B cell (primary cell): ENCODE results near the gene CEP68. TPM values are rescaled to one million over a fixed set of nuclear protein-coding genes. Genes with fewer than 3 reads are reported as not detected.

Experiments
- ATAC-seq: fragments of 200-7000 bp; cut with Tn5 transposase; one replicate; pipeline ENCODE4 v1.10.0; 2021; ENCODE audit warnings: low read depth, mild to moderate bottlenecking, moderate number of reproducible peaks, moderate library complexity
- CTCF ChIA-PET: fragments of 350-600 bp; sonication (Branson Sonifier 250); formaldehyde crosslinking; loops from one replicate; lab custom pipeline; 2021; ENCODE audit warnings: antibody characterized with exemption, inconsistent platforms; lab: Charles Lee
- POLR2A ChIA-PET: fragments of 350-600 bp; sonication (Branson Sonifier 250); formaldehyde crosslinking; loops from one replicate; lab custom pipeline; 2021; ENCODE audit warnings: antibody characterized with exemption; lab: Charles Lee
- DNase-seq: peaks from one replicate; pipeline ENCODE4 v3.0.0; 2013
- H2AFZ ChIP-seq: 2 replicates; pipeline ENCODE4 v1.6.1; 2012; ENCODE audit warnings: mild to moderate bottlenecking, low read depth, low read length; ENCODE audit not compliant: insufficient read depth, poor library complexity, severe bottlenecking
- H3K27ac ChIP-seq, 2 donors: 1 replicate in 1 of 2; 2 replicates in 1 of 2; pipeline ENCODE4 v1.5.1; 2012 to 2013; ENCODE audit warnings: low read length in 2 of 2, mild to moderate bottlenecking in 2 of 2, moderate library complexity in 1 of 2
- H3K27me3 ChIP-seq, 4 experiments: fragments of 200-600 bp in 1 of 4; sonication (generic) in 1 of 4; replicated peaks in 1 of 4; 1 replicate in 2 of 4; 2 replicates in 2 of 4; pipeline versions ENCODE4 v1.6.1 to v1.7.0; 2013 to 2016; ENCODE audit warnings: low read length in 3 of 4, mild to moderate bottlenecking in 2 of 4, mixed read lengths in 1 of 4, moderate library complexity in 1 of 4; ENCODE audit not compliant: insufficient read depth in 4 of 4, control insufficient read depth in 3 of 4; ENCODE audit errors: control extremely low read depth in 1 of 4
- H3K36me3 ChIP-seq, 2 experiments: replicated peaks in 1 of 2; 1 replicate in 1 of 2; 2 replicates in 1 of 2; pipeline versions ENCODE4 v1.6.1 to v1.7.1; 2013; ENCODE audit warnings: low read length in 1 of 2; ENCODE audit not compliant: insufficient read depth in 2 of 2, control insufficient read depth in 1 of 2; ENCODE audit errors: control extremely low read depth in 1 of 2, extremely low read depth in 1 of 2
- H3K4me1 ChIP-seq, 2 donors: fragments of 200-600 bp in 1 of 2; sonication (generic) in 1 of 2; 1 replicate in 1 of 2; 2 replicates in 1 of 2; pipeline versions ENCODE4 v1.5.1 to v1.6.1; 2013 to 2017; ENCODE audit warnings: low read length in 2 of 2; ENCODE audit not compliant: control insufficient read depth in 2 of 2, insufficient read depth in 2 of 2
- H3K4me2 ChIP-seq: replicated peaks from 2 replicates; pipeline ENCODE3; 2012; ENCODE audit warnings: mild to moderate bottlenecking, low read depth, low read length; ENCODE audit not compliant: poor library complexity, severe bottlenecking
- H3K4me3 ChIP-seq, 5 experiments: fragments of 200-600 bp in 1 of 5; sonication (generic) in 1 of 5; 1 replicate in 3 of 5; 2 replicates in 2 of 5; pipeline versions ENCODE4 v1.5.1 to v1.7.0; 2011 to 2016; ENCODE audit warnings: low read length in 4 of 5, mild to moderate bottlenecking in 4 of 5, low read depth in 2 of 5, control low read depth in 1 of 5, moderate library complexity in 1 of 5; ENCODE audit not compliant: insufficient read depth in 1 of 5; ENCODE audit errors: control extremely low read depth in 1 of 5, extremely low read depth in 1 of 5
- H3K79me2 ChIP-seq: fragments of 200-600 bp; sonication (generic); one replicate; pipeline ENCODE4 v1.6.0; 2016; ENCODE audit warnings: low read length; ENCODE audit not compliant: control insufficient read depth, insufficient read depth
- H3K9ac ChIP-seq: fragments of 200-600 bp; sonication (generic); 2 replicates; pipeline ENCODE4 v1.6.1; 2017; ENCODE audit warnings: mild to moderate bottlenecking, low read length, moderate library complexity
- H3K9me3 ChIP-seq, 3 donors: one replicate each; pipeline versions ENCODE4 v1.6.1 to v1.7.1; 2013; ENCODE audit warnings: low read length in 2 of 3; ENCODE audit not compliant: control insufficient read depth in 2 of 3, insufficient read depth in 1 of 3; ENCODE audit errors: control extremely low read depth in 1 of 3
- H4K20me1 ChIP-seq: 2 replicates; pipeline ENCODE4 v1.6.0; 2012; ENCODE audit warnings: mild to moderate bottlenecking, low read length; ENCODE audit not compliant: insufficient read depth, control insufficient read depth, poor library complexity, severe bottlenecking
- H3K27ac Mint-ChIP-seq: one replicate; pipeline ENCODE4 v1.8.0; 2021; ENCODE audit warnings: mixed read lengths
- H3K27me3 Mint-ChIP-seq: one replicate; pipeline ENCODE4 v1.8.0; 2021; ENCODE audit warnings: mixed read lengths
- H3K4me1 Mint-ChIP-seq: one replicate; pipeline ENCODE4 v1.8.0; 2021; ENCODE audit warnings: mixed read lengths
- H3K4me3 Mint-ChIP-seq: one replicate; pipeline ENCODE4 v1.8.0; 2021; ENCODE audit warnings: mixed read lengths
- H3K9me3 Mint-ChIP-seq: one replicate; pipeline ENCODE4 v1.8.0; 2022; ENCODE audit warnings: mixed read lengths; ENCODE audit not compliant: insufficient read depth
- EZH2 ChIP-seq: IDR thresholded peaks from 2 replicates; pipeline ENCODE4 v1.6.1; 2012; ENCODE audit warnings: borderline replicate concordance, low read depth, mild to moderate bottlenecking, moderate library complexity, low read length; ENCODE audit not compliant: insufficient read depth, poor library complexity, severe bottlenecking
- WGBS: methylation state at CpG from one replicate; pipeline ENCODE4 v1.1.5; 2013; ENCODE audit warnings: missing lambda C conversion rate; ENCODE audit not compliant: insufficient coverage; 5-methylcytosine and 5-hydroxymethylcytosine counted together
- intact Hi-C: fragments of 100-400 bp; cut with micrococcal nuclease; formaldehyde crosslinking; loops from one replicate; pipeline ENCODE4 v1.10.0; 2022
- polyA plus RNA-seq: library from polyadenylated mRNA; depleted of rRNA; stranded (reverse); fragments of >200 nt; gene quantifications from 2 replicates; pipeline ENCODE4 v1.2.3, GENCODE V29; 2012
- total RNA-seq, 2 donors: library from RNA; stranded (reverse); fragments of 120-200 nt in 1 of 2; gene quantifications; 1 replicate in 1 of 2; 2 replicates in 1 of 2; pipeline versions ENCODE4 v1.2.3 to v1.2.4, GENCODE V29; 2013 to 2022
- TF ChIP-seq, protein P1 (sequence below): fragments of 200-600 bp; IDR thresholded peaks from one replicate; pipeline ENCODE4 v1.8.0; 2022; ENCODE audit warnings: antibody characterized with exemption, mild to moderate bottlenecking

The CEP68 gene
- total and polyA plus RNA-seq, 2 donors (not counting 1 experiment from before 2014, with no cell fraction given): 11.0 to 32.0 TPM

- no peaks in the 10 kb centered on the region for H4K20me1 ChIP-seq
- peak overlapping the region; percentile 5 for H2AFZ ChIP-seq
- H3K9me3 ChIP-seq: no peaks in the 10 kb centered on the region
- CTCF ChIA-PET: interaction anchor here (0.7 to 20.2 kb wide), 19 partner anchors 8 to 702 kb away, joined by 3 to 360 read pairs (median 5); partner anchors contain the start of genes AFTPH, CEP68 and SERTAD2
- peak overlapping the region; percentile 67 to 87 for H3K27ac ChIP-seq
- Mint-ChIP-seq H3K9me3 (no peaks in the 10 kb centered on the region), H3K4me1 (peaks cover 57% of the 10 kb centered on the region), H3K27me3 (no peaks in the 10 kb centered on the region), H3K4me3 (peak overlapping the region; percentile 89), H3K27ac (peak overlapping the region; percentile 87)
- peaks cover 0 to 11% of the 10 kb centered on the region in 2 experiments for H3K36me3 ChIP-seq
- H3K9ac ChIP-seq: peak overlapping the region; percentile 46
- intact Hi-C loops: loop anchor here (5.0 kb wide), 2 partner anchors 160 to 265 kb away; no protein-coding TSS in a partner anchor
- peaks cover 50% of the 10 kb centered on the region for H3K79me2 ChIP-seq
- WGBS: 100% methylated on average over 1 of the region's 13 CpGs
- H3K4me3 ChIP-seq: peak overlapping the region in 4 of 5 experiments; percentile 3 to 63 (median 40)
- peak overlapping the region; percentile 75 for H3K4me2 ChIP-seq
- DNase-seq (peak; percentile 43), ATAC-seq (no peak)
- POLR2A ChIA-PET: interaction anchor here (0.8 to 1.9 kb wide), 7 partner anchors 15 to 390 kb away, joined by 3 to 11 read pairs (median 5); partner anchors contain the start of gene SLC1A4
- H3K4me1 ChIP-seq: peaks cover 54 to 62% of the 10 kb centered on the region in 2 donors
- TF ChIP-seq, protein P1, sequence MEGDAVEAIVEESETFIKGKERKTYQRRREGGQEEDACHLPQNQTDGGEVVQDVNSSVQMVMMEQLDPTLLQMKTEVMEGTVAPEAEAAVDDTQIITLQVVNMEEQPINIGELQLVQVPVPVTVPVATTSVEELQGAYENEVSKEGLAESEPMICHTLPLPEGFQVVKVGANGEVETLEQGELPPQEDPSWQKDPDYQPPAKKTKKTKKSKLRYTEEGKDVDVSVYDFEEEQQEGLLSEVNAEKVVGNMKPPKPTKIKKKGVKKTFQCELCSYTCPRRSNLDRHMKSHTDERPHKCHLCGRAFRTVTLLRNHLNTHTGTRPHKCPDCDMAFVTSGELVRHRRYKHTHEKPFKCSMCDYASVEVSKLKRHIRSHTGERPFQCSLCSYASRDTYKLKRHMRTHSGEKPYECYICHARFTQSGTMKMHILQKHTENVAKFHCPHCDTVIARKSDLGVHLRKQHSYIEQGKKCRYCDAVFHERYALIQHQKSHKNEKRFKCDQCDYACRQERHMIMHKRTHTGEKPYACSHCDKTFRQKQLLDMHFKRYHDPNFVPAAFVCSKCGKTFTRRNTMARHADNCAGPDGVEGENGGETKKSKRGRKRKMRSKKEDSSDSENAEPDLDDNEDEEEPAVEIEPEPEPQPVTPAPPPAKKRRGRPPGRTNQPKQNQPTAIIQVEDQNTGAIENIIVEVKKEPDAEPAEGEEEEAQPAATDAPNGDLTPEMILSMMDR: no peak
- TF ChIP-seq EZH2: no peak
- H3K27me3 ChIP-seq: no peaks in the 10 kb centered on the region
Observed at GRCh38 chr2:65032019-65032975, 23.9 kb upstream of the CEP68 start.
